Renal cortical epithelial cell (primary cell): Measurements from ENCODE around the gene CALN1. TPM values are rescaled to one million over a fixed set of nuclear protein-coding genes. Genes with fewer than 3 reads are reported as not detected.
"Not testable (repeated sequence)": the region's sequence is repeated elsewhere in the genome, so short reads cannot be mapped to it uniquely, and the experiment has no call there.

Experiments used
- DNase-seq: peaks from one replicate; pipeline ENCODE4 v3.0.0-alpha.2; 2011; ENCODE audit warnings: low read depth
- total RNA-seq: library from RNA; depleted of rRNA; stranded (reverse); fragments of >200 nt; gene quantifications from 2 replicates; pipeline ENCODE4 v1.2.3, GENCODE V29; 2014

The CALN1 gene
- total RNA-seq, 1 donor from 2014 or later, result not detected

DNA sequence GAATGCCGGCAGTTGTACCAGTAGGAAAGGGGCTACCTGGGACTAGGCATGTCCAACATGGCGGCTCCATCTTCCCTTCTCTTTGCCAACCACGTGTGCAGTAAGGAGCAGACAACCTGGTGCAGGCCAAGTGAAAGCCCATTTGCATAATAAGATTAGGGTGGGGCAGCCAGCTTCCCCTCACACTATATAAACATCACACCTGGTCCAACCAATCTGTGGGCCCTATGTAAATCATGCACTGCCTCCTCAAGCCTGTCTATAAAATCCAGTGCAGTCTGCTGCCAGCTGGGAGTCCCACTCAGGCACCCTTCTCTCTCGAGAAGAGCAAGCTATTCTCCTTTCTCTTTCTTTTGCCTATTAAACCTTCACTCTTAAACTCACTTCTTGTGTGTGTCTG is 429.3 kb downstream of the CALN1 start:
- no peak for DNase-seq

DNA sequence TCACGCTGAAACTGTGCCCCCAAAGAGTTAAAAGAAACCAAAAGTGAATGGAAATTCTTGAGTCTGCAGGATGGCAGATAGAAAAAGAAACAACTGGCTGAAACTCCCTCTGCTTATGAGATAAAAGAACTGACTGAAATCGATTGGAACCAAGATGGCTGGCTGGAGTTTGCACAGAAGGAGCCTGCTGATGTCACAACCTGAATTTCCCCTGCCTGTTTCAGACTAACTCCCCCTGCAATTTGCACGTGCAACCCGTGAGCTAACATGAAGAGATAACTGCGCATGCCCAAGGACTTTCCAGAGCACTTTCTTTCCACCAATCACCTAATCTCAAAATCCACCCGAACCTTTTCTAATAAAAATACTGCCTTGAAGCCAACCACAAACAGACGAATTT is 435.5 kb downstream of the CALN1 start:
- no peak for DNase-seq

DNA sequence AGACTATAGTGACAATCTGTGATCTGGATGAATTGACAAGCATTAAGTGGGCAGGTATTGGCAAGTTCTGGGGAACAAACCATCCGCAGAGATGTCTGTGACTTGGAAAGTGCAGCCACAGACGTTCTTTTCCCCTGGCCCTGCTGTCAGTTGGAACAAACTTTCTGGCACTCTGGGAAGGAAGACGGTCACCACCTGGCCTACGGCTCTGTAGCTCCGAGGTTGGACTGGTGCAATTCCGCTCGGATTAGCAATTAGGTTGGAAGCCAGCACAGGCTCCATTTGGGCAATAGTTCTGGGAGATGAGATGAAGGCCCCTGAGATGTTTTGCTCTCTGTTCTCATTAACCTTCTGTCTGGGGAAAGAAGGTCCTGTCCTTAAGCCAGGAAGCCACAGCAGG is 437.5 kb downstream of the CALN1 start:
- no peak for DNase-seq

DNA sequence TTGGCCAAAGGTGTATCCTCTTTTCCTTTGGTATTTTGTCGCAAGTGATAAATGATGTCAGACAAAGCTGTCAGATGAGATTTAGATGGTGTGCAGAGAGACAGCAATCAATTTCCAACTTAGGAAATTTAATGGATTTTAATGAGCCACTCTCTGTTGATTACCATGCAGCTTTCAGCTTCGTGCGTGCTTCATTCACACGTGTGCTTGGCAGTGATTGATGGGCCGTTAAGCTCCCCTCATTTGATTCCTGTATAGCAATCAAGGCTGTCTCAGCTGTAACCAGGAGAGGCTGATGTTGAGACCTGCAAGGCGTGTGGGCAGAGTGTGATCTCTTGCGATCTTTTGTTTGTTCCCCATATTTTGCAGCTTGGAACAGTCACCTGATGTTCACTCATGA is 439.6 kb downstream of the CALN1 start:
- DNase-seq, result no peak

DNA sequence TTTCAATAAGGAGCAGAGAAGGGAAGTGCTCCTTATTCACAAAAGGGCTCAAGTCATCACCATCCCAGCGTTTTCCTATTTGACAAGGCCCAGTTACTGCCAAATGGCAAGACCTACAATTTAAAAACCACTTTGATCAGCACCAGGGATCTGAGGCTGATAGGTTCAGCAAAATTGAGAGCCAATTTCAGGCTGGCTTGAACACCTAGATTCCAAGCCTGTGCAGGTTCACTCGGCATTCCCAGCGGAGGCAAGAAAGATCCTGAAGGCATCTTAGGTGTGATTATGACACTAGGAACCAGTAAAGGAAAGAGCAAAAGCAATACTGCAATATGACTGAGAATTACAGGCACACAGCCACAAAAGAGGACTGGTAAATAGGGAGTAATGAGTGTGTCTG is 441.4 kb downstream of the CALN1 start:
- no peak for DNase-seq

DNA sequence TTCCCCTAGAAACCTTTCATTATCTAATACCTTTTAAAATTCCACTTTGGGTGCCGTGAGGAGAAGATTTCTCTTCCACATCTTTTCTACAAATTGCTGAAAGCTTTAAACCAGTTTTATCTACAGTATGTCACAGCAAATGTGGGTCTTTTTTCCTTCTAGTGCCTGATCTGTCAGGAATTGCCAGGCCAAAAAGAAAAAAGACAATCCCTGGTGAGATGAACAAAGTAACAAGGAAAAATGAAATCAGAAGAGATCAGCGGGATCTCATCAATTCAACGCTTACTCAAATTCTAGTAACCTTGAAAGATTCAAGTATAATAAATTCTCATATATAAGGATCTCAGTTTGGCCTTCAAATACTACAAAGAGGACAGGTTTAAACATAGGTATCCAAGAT is 449.5 kb downstream of the CALN1 start:
- no peak for DNase-seq

DNA sequence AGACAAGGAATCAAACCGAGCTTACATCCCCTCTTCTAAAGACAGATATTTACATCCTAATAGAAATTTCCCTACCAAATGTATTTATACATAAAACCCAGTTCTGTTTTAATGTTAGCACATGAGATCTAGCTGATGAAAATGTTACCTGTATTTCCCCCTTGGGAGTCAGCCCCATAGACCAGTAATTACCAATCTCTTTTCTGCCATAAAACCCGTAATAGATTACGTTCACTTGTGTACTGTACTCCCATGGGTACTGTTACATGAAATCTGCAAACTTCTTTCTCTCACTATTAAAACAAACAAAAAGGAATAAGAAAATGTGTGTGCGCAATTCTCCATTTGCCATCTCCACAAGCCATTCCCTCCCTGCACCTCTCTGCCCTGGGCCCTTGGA is 450.9 kb downstream of the CALN1 start:
- DNase-seq, result no peak

DNA sequence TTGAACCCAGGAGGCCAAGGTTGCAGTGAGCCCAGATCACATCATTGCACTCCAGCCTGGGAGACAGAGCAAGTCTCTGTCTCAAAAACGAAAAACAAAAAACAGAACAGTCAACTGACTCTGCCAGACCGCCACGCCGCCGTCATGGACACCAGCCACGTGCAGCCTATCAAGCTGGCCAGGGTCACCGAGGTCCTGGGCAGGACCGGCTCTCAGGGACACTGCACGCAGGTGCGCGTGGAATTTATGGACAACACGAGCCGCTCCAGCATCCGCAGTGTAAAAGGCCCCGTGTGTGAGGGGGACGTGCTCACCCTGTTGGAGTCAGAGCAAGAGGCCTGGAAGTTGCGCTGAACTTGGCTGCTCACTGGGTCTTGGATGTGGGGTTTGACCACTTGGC is 470.0 kb downstream of the CALN1 start:
- DNase-seq, result no peak

DNA sequence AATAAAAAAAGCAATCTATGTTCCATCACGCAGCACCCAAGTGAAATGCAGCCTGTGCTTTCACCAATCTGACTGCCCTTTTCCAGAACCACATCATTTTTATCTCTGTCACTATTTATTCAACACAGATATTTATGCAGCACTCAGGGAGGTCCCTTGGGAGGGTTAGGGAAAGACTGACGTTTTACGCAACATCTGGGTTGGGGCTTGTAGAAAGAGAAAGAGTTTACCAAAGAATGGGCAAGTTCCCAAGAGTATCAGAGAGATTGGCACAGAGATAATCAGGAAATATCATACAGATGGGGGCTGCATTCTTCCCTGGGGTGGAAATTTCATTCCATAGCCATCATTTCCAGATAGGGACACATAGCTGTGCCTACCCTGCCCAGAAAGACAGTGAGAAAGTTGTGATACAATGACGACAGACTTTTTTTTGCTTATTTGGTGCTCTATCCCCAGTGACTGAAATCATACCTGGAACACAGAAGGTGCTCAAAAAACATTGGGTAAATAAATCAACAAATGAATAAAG is 474.2 kb downstream of the CALN1 start:
- DNase-seq, result no peak

DNA sequence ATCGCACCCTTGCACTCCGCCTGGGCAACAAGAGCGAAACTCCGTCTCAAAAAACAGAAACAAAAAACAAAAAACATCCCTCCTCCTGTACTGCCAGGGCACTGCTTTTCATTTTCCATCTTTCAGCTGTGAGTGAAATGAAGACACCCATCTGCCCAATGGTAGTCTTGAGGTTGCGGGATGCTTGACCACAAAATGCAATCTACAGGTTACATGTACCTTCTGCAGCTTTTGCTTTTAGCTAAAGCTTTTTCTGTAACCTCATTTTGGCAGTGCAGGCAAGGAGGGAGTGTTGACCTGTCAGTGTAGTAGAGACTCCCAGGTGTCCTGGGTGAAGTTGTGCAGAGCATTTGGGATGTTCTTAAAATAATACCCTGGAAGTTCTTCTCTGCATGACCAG is 476.5 kb downstream of the CALN1 start:
- DNase-seq, result no peak

DNA sequence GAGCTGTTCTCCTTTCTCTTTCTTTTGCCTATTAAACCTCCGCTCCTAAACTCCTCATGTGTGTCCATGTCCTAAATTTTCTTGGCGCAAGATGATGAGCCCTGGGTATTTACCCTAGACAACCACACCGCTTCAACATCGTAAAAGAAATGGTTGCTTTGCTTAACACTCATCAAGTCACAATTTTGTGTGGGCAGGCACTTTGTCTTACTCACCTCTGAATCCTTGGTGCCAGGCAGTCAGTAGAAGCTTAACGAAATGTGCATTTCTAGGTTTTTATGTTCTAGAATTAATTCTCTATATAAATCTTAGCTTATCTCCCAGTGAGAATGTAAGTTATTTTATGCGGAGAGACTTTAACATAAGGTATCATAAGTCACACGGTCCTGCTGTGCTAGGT is 478.7 kb downstream of the CALN1 start:
- no peak for DNase-seq

DNA sequence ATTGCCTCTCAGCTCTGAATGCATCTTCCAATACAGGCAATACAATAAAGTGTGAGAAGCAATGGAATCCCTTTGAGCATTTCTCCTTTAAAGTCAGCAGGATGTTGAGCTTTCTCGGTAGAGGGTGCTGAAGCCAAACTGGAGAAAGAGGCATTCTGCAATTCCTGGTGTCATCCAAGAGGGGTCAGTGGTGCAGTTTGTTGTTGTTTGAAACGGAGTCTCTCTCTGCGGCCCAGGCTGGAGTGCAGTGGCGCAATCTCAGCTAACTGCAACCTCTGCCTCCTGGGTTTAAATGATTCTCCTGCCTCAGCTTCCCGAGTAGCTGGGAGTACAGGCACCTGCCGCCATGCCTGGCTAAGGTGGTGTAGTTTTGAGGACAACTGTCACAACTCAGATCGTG is 486.5 kb downstream of the CALN1 start:
- no peak for DNase-seq

DNA sequence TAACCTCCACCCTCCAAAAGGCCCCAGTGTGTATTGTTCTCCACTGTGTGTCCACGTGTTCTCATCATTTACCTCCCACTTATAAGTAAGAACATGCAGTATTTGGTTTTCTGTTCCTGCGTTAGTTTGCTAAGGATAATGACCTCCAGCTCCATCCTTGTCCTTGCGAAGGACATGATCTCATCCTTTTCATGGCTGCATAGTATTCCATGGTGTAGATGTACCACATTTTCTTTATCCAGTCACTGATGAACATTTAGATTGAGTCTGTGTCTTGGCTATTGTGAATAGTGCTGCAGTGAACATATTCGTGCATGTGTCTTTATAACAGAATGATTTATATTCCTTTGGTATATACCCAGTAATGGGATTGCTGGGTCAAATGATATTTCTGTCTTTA is 497.9 kb downstream of the CALN1 start:
- not testable (repeated sequence) for DNase-seq

DNA sequence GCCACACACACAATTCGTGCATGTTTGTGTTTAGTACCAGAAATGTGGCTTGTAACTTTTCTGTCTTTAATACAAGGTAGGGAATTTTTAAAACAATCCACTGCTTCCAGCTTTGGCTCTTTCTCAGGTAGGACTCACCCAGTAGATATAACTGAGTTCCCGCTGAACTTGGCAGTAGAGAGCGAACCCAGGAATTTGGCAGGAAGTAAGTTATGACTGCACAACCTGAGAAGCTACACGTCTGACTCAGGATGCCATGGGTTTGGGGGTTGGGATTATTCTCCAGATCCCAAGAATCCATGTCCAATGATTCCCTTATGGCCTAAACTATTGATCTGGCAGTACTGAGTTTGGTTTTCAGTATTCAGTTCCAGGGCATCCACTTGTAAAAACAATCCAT is 499.7 kb downstream of the CALN1 start:
- DNase-seq, result no peak

DNA sequence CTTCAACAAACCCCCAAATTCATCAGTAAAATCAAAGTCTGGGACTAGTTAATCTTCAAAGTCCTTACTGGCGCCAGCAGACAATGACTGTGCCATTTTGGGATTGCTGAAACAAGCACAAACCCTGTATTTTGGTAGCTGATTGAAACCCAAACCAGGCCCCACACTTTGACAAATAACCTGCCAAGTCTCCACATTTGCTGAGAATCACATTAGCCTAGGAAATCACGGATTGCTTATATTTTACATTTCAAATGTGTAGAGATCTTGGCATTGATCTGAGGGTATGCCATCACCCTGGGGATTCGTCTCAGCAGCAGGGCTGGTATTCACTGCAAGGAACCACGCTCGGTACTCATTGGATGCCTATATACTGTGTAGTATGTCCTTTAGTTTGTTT is 501.1 kb downstream of the CALN1 start:
- no peak for DNase-seq

DNA sequence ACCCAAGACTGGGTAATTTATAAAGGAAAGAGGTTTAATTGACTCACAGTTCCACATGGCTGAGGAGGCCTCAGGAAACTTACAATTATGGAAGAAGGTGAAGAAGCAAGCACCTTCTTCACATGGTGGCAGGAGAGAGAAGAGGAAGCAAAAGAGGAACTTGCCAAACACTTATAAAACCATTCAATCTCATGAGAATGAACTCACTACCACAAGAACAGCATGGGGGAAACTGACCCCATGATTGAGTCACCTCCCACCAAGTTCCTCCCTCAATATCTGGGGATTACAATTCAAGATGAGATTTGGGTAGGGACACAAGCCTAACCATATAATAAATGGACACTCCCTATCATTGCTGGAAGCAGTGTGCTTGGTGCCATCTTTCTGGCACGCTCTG is 506.3 kb downstream of the CALN1 start:
- no peak for DNase-seq

DNA sequence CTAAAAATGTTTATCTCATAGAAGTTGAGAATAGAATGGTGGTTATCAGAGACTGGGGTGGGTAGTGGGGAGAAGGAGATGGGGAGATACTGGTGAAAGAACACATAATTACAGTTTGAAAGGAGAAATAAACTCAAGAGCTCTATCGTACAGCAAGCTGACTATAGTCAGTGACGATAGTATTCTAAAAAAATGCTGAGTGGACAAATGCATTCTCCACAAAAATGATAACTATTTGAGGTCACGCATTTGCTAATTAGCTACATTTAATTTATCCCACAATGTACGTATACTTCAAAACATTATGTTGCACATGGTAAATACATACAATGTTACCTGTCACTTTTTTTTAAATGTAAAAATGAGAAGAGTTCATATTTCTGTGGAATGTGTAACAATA is 507.7 kb downstream of the CALN1 start:
- no peak for DNase-seq

DNA sequence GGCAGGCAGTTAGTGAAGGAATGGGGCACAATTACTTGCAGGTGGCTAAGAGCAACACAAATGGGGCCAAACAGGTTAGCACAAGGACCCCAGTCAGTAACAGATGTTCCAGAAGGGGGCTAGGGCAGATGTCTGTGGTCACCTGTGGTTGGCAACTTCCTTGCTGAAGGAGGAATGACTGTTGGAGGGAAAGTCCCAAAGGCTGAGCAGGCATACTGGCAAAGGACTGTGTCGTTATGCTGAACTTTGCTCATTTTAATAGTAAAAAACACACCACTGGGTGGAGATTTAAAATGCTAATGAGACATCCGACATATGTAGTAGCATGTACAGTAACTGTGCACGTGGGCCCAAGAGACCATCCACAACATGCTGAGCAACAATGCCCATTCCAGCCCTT is 511.6 kb downstream of the CALN1 start:
- no peak for DNase-seq

DNA sequence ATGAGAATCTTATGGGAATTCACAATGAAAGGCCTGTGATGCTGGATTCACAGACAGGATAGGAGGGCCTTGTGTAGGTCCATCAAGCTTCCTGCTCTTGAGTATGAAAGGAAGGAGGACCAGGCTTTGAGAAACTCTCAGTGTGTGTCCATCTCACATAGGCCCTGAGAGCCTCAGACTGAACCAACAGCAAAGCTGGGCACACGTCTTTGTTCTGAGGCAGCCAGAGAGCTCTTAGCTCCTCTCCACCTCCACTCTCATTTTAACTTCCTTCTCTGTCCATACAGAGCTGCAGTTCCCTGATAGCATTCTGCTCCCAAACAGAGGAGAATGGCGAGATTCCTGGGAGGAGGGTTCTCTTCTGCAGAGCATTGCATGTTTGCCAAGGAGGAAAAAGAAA is 515.6 kb downstream of the CALN1 start:
- no peak for DNase-seq

DNA sequence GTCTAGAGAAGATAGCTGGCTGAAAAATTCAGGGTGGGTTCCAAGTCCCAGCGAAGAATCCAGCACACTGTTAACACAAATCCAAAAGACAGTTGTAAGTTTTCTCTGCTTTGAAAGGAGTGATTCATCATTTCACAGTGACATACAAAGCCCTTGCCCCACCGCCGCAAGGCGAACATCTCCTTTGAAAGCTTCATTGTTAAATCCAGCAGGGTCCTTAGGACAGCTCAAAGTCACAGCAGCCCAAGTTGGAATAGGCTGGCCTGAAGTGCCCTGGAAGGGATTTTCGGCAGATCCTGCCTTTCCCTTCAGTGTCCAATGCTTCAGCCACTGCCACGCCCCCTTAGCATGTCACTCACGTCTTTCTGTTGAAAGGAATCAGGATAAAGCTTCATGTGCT is 526.1 kb downstream of the CALN1 start:
- DNase-seq, result no peak

DNA sequence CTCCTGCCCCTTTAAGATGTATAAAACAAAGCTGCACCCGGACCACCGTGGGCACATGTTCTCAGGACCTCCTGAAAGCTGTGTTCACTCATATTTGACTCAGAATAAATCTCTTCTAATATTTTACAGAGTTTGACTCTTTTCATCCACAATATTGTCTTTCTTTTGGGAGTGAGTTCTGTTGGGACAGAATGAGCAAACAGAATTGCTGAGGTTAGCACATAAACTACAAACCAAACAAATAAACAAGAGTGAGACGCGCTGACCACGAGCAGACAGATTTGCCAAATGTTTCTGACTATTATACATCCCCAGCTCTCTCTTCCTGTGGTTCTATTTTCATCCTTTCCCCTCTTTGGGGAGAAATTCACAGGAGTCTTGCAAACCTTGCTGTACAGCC is 526.7 kb downstream of the CALN1 start:
- DNase-seq, result no peak

DNA sequence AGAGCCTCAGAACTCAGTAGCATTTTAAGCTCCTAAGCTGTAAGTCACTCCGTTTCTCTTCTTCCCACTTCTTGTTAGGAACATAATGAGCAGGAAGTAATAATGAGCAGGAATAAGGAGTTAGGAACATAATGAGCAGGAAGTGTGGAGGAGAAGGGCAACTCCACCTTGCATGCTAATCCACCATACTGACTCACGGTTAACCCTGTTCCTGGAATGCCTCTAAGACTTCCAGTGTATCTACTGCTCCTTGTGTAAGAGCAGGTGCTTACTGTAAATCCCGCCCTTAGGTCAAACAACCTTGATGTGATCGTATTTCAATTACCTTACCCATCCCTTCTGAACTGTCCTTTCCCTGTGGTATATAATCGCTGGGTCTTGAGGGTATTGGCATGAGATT is 528.7 kb downstream of the CALN1 start:
- DNase-seq, result no peak

DNA sequence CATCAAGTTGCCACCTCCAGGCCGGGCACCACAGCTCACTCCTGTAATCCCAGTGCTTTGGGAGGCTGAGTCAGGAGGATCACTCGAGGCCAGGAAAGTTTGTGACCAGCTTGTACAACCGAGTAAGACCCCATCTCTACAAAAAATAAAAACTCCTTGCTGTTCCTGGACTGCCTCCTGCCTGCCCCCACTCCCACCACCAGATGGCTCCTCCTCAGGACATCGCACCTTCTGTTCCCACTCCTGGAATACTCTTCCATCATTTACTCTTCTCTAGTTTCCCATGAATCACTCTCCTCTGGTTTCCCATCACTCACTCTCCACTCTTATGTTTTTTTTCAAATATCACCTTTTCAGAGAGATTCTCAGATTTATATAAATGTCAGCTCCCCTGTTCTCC is 540.7 kb downstream of the CALN1 start:
- DNase-seq, result no peak

DNA sequence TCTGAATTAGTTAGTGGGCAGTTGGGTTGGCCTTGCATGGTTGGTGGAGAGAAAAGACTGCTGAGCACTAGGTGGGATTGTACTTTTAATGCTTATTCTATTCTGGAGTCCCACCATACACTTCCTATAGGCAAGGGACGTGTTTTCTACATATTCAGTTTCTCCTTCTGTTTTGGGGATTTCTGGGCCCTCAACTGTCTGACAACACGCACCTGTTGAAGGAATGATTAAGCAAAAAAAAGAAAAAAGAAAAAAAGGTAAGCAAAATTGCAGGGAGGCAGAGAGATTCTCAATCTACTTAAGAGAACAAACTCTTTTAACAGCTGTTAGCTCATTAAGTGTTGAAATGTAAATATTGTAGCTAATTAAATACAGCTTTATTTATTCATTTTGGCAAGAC is 541.3 kb downstream of the CALN1 start:
- no peak for DNase-seq

DNA sequence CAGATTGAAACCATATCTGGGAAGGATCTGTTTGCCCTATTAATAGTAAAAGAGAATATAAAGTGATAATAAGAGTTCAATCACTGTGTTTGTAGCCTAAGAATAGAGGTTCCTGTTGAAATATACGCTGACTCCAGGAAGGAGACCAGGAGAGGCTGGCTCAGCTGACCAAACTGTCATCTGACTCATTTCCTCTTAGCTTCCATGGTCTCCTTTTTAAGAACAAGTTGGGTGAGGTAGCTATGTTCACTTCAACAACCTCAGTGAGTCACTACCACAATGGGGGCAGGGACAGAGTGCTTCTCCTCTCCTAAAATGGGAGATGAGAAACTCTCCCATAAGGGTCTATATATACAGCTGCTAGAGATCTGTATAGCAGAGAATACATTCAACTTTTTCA is 543.3 kb downstream of the CALN1 start:
- DNase-seq, result no peak
